Esophagus squamous epithelium (tissue), 4 donors: ENCODE results near the gene GNAI2.

Source experiments
- POLR2A ChIP-seq, 4 donors: fragments of 450-650 bp; IDR thresholded peaks; one replicate each; pipeline ENCODE4 v1.6.1; 2017; ENCODE audit warnings: antibody characterized with exemption in 4 of 4, mild to moderate bottlenecking in 4 of 4, moderate library complexity in 3 of 4
- TF ChIP-seq, protein P1 (sequence below), 6 experiments: fragments of 450-650 bp in 4 of 6; fragments of 200-600 bp in 2 of 6; sonication (generic) in 2 of 6; IDR thresholded peaks; one replicate each; pipeline ENCODE4 v1.5.1; 2016 to 2019; ENCODE audit warnings: antibody characterized with exemption in 6 of 6, mild to moderate bottlenecking in 4 of 6, moderate library complexity in 4 of 6

DNA sequence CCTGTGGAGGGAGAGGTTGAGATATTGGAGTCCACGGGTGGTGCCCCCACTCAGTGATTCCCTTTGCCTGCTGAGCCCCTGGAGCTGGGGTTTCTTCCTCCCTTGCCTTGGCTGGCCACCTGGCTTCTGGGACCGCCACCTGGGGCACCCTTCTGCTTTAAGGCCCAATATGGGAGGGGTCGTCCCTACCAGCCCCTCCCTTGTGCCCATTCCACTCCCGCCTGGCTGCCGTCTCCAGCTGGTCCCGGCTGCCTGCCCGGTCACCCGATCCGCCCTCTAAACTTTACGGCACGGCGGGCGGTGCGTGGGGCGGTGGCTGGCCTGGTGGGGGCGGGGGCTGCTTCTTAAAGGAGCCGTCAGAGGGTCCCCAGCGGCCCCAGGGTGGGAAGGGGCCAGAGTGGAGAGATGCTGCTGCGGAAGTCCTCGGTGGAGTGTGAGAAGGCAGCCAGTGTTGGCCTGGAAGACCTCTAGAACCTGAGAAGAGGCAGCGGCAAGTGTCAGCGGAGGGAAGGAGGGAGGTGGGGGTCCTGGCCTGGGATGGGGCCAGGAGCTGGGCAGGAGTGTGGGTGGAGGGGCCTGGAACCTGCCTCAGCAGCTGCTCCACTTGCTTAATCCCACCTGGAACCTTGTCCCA is 31.4 kb downstream of the GNAI2 start:
- peak in 2 of 4 donors; percentile 51 to 58 for TF ChIP-seq POLR2A (IDR thresholded peaks at IDR 0.05)
- TF ChIP-seq, protein P1, sequence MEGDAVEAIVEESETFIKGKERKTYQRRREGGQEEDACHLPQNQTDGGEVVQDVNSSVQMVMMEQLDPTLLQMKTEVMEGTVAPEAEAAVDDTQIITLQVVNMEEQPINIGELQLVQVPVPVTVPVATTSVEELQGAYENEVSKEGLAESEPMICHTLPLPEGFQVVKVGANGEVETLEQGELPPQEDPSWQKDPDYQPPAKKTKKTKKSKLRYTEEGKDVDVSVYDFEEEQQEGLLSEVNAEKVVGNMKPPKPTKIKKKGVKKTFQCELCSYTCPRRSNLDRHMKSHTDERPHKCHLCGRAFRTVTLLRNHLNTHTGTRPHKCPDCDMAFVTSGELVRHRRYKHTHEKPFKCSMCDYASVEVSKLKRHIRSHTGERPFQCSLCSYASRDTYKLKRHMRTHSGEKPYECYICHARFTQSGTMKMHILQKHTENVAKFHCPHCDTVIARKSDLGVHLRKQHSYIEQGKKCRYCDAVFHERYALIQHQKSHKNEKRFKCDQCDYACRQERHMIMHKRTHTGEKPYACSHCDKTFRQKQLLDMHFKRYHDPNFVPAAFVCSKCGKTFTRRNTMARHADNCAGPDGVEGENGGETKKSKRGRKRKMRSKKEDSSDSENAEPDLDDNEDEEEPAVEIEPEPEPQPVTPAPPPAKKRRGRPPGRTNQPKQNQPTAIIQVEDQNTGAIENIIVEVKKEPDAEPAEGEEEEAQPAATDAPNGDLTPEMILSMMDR (IDR thresholded peaks at IDR 0.05) = no peak
